HG02840 (cell line): ENCODE measurements around the gene RASIP1.
"Not testable (repeated sequence)": the region's sequence is repeated elsewhere in the genome, so short reads cannot be mapped to it uniquely, and the experiment has no call there.

ENCODE experiments used
- ATAC-seq: cut with Tn5 transposase; IDR thresholded peaks from one replicate; pipeline ENCODE4 v1.9.1; 2021; ENCODE audit warnings: mild to moderate bottlenecking, moderate library complexity, moderate number of reproducible peaks; ENCODE audit not compliant: unreplicated experiment, low FRiP score

The RASIP1 gene

DNA sequence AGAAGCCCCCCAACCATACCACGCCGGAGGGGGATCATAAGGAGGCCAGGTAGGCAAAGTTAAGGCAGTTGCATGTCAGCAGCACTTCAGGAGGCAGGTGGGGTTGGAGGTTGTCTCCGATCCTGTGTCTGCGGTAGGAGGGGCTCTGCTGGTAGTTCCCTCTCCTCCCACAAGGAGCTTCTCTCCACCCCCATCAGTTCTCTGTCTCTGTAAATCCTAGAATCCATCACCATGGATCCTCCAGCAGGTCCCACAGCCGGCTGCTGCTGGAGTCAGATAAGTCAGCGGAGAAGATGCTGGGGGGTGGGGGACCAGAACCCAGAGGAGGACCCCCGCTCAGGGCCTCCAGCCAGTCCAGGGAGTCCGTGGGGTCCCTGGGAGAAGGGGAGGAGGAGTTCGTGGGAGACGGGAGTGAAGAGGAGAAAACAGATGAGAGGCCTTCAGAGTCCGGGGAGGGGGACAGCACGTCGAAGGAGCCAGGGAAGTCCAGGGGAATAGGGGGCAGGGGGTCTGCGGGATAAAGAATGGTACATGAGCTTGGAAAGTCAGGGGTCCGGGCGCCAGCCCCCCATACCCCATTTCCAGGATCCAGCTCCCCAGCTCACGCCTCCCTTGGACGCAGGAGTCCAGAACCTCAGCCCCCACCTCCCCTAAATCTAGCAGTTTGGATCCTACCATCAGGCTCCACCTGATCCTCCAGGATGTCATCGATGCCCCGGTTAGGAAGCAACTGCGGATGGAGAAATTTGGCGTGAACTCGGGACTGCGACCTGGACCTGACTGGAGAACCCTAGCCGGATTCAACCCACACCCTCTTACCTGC lies 27.2 kb downstream of the RASIP1 start:
- ATAC-seq: no peak

GRCh38 chr19:48711106-48711662 lies 29.2 kb downstream of the RASIP1 start:
- no peak for ATAC-seq

DNA sequence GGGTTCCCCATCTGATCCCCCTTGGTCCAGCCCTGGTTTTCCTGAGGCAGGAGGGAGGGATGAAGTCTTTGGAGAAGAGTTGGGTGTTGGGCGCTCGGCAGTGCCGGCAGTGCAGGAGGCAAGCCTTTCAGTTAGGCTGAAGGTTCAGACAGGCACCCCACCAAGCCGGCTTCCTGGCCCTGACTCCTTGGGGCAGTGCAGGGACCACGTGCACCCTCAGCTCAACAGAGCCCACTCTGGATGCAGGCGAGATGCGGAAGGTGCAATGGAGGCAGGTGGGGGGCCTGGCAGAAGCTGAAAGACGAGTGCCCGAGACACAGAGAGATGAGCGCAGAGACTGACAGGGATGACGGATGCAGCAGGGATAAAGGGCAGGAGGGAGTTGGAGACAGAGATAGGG lies 31.9 kb downstream of the RASIP1 start:
- no peak for ATAC-seq

DNA sequence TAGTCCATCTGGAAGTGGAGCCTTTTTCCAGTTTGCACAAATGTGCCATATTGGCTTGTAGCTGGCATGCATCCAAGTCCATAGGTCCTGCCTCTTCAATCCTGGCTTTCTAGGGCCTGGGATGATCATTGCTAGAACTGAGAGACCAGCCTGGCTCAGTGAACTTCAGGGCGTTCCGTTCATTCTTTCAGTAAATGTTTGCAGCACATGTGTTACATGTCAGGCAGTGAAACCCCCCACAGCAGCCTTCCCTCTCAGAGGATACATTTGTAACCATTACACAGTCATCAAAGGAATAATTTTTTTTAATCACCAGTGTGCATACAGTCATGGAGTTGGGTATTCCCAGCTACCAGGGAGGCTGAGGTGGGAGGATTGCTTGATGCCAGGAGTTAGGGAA lies 35.0 kb downstream of the RASIP1 start:
- no peak for ATAC-seq

DNA sequence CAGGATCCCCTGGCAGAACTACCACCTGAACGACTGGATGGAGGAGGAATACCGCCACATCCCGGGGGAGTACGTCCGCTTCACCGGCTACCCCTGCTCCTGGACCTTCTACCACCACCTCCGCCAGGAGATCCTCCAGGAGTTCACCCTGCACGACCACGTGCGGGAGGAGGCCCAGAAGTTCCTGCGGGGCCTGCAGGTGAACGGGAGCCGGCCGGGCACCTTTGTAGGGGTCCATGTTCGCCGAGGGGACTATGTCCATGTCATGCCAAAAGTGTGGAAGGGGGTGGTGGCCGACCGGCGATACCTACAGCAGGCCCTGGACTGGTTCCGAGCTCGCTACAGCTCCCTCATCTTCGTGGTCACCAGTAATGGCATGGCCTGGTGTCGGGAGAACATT lies 37.1 kb downstream of the RASIP1 start:
- ATAC-seq: no peak

DNA sequence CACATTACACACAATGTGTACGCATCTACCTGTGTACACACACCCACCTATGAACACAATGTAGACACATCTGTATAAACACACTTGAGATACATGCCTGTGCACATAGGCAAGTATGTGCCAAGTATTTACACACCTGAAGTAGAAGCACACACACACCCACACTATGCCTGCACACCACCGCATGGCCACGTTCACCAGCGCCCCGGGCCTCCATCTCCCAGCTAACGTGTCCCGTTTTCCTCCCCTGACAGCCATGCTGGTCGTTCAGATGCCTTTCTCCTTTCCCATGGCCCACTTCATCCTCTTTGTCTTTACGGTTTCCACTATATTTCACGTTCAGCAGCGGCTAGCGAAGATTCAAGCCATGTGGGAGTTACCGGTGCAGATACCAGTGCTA lies 37.7 kb downstream of the RASIP1 start:
- no peak for ATAC-seq

GRCh38 chr19:48698046-48698445 lies 42.4 kb downstream of the RASIP1 start:
- no peak for ATAC-seq

GRCh38 chr19:48696353-48697010 lies 43.9 kb downstream of the RASIP1 start:
- no peak for ATAC-seq

DNA sequence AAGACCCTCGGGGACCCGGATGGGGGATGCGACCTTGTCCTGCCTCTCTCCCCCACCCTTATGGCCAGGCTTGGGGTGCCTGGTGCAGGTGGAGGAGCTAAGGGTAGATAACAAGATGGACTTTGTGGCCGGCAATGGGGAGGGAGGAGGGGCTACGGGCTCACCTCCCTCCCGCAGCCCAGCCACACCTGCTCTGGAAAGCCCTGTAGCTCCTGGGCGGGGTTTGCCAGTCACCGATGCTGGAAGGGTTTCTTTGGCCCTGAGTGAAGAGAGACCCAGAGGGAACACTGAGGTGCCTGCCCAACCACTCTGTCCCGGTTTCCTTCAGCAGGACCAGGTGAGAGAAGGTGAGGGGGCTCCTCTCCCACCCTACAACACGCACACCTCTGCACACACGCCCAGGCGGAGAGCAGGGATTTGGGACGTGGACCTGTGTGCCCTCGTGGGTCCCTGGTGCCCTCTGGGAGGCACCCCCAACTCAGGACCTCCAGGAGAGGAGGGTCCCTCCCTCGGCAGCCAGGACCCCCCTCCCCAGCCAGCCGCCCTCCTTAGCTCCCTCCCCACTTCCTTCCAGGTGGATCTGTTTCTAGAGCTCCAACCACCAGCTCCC lies 44.6 kb downstream of the RASIP1 start, which contains the start of gene FUT2:
Gene FUT2, plus strand, starts transcription at position 229 of the 610 bp plus-strand sequence. CDS start 6,986 bp downstream, outside the sequence.
- no peak for ATAC-seq

- not testable (repeated sequence) for ATAC-seq
These were observed 46.8 kb downstream of the RASIP1 start for GRCh38 chr19:48693629-48694028.

- no peak for ATAC-seq
These were observed 51.0 kb downstream of the RASIP1 start for GRCh38 chr19:48689449-48689848.

DNA sequence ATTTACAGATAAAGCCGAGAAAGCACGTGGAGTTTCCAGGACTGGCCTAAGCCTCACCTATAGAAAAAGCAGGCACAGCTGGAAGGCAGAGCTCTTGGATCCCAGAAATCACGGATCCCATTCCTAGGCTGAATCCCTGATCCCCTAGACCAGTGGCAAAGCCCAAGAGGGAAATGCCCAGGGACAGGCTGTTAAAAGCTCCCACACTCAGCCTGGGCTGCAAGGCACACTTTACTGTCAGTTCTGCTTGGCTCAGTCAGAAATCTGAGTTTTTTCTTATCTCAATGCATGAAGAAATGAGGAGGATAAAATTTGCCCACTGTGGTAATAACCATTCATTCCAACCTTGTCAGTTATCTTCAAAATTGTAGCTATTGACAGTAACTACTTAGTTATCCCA lies 52.6 kb downstream of the RASIP1 start:
- no peak for ATAC-seq

GRCh38 chr19:48686637-48687036 lies 53.8 kb downstream of the RASIP1 start:
- ATAC-seq: not testable (repeated sequence)

- no peak for ATAC-seq
These were observed 54.3 kb downstream of the RASIP1 start for GRCh38 chr19:48686088-48686487.

DNA sequence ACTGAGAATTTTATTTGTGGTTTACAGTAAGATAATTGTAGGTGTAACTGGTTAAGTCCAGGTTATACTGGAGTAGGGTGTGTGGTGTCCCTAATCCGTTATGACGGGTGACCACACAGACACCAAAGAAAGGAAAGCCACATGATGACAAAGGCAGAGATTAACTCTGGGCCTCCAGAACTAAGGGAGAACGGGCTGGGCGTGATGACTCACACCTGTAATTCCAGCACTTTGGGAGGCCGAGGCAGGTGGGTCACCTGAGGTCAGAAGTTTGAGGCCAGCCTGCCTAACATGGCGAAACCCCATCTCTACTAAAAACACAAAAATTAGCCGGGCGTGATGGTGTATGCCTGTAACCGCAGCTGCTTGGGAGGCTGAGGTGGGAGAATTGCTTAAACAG lies 54.8 kb downstream of the RASIP1 start:
- no peak for ATAC-seq

GRCh38 chr19:48683349-48683748 lies 57.1 kb downstream of the RASIP1 start:
- no peak for ATAC-seq

DNA sequence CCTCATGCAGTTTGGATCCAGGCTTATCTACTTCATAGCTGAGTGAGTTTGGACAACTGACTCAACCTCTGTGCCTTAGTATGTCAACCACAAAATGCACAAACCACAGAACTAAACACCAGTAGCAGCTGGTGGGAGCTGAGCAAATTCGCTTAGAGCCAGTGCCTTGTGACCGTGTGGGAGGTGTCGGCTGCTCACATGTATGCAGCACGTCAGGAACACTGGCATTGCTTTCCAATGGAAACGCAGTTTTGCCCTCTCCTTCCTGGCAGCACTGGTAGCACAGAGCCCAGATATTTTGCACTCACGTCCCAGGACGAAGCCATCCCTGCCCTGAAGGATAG lies 59.3 kb downstream of the RASIP1 start:
- no peak for ATAC-seq

- no peak for ATAC-seq
These were observed 59.8 kb downstream of the RASIP1 start for GRCh38 chr19:48680436-48681126.

- ATAC-seq: not testable (repeated sequence)
These were observed 60.4 kb downstream of the RASIP1 start for GRCh38 chr19:48680006-48680405.

- no peak for ATAC-seq
These were observed 62.2 kb downstream of the RASIP1 start for GRCh38 chr19:48678201-48678600.

DNA sequence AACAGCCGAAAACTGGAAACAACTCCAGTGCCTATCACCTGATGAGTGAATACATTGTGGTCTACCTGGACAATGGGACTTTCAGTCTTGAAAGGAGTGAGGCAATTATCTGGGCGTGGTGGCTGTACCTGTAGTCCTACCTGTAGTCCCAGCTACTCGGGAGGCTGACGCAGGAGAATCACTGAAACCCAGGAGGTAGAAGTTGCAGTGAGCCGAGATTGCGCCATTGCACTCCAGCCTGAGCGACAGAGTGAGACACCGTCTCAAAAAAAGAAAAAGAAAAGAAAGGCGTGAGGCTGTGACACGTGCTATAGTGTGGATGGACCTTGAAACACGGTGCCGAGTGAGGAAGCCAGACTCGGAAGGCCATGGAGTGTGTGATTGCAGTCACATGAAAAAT lies 63.5 kb downstream of the RASIP1 start:
- ATAC-seq: no peak
